ENCODE measurements around the gene CD302. TPM values are rescaled to one million over a fixed set of nuclear protein-coding genes. Genes with fewer than 3 reads are reported as not detected.

Gene CD302
- total and polyA plus RNA-seq, 2 of the 8 experiments (the other 6 are each of a cell fraction or from before 2014, with no cell fraction given), result 0.76 to 0.79 TPM

- Histone ChIP-seq H4K20me1 (replicated peaks in 1 of 2; ENCODE audit: control insufficient read depth in 1 of 2, insufficient read depth in 2 of 2, low read length in 2 of 2) (no peaks in the 10 kb centered on the region), H3K9me3 (ENCODE audit: insufficient read depth in 2 of 2, low read depth in 1 of 2, low read length in 1 of 2) (no peaks in the 10 kb centered on the region), H3K4me1 (replicated peaks in 1 of 4; ENCODE audit: control insufficient read depth in 3 of 4, insufficient read depth in 4 of 4, low read length in 3 of 4) (no peaks in the 10 kb centered on the region), H4K5ac (ENCODE audit: insufficient read length, low read depth, low read length) (no peak overlapping the region), H3K23me2 (ENCODE audit: low read depth, low read length) (no peaks in the 10 kb centered on the region), H3K4me2 (ENCODE audit: insufficient read depth in 1 of 2, low read depth in 2 of 2, low read length in 2 of 2) (no peak overlapping the region), H3K14ac (ENCODE audit: insufficient read length) (no peak overlapping the region), H4K8ac (ENCODE audit: extremely low read depth, insufficient read depth, low read length) (no peak overlapping the region), H3K56ac (replicated peaks; ENCODE audit: insufficient read length, low read depth, low read length) (no peak overlapping the region), H3K9ac (replicated peaks in 1 of 4; ENCODE audit: extremely low read depth in 1 of 4, low read depth in 3 of 4, low read length in 3 of 4) (no peak overlapping the region), H3K23ac (ENCODE audit: insufficient read length) (no peak overlapping the region), H2AK5ac (ENCODE audit: low read depth, low read length) (no peak overlapping the region), H2AFZ (ENCODE audit: low read length) (no peak overlapping the region), H3K4ac (replicated peaks; ENCODE audit: insufficient read length, low read depth, low read length) (no peak overlapping the region), H3K79me1 (ENCODE audit: low read depth, low read length) (no peaks in the 10 kb centered on the region), H3K36me3 (ENCODE audit: control insufficient read depth in 2 of 4, insufficient read depth in 4 of 4, low read length in 3 of 4) (no peaks in the 10 kb centered on the region; a peak in 1 of 8 replicates), H2BK20ac (ENCODE audit: low read length) (no peak overlapping the region), H4K91ac (replicated peaks; ENCODE audit: insufficient read length, low read length) (no peak overlapping the region), H3K18ac (ENCODE audit: extremely low read depth, low read length) (no peak overlapping the region), H3K27me3 (replicated peaks in 1 of 4; ENCODE audit: control insufficient read depth in 3 of 4, extremely low read depth in 1 of 4, insufficient read depth in 3 of 4, low read length in 3 of 4) (peaks cover 0 to 1% (median 0%) of the 10 kb centered on the region in 4 experiments; a peak in 1 of 7 replicates), H3K27ac (ENCODE audit: low read depth, low read length) (no peak overlapping the region), H3K79me2 (ENCODE audit: control insufficient read depth in 1 of 2, insufficient read depth in 2 of 2, low read length in 2 of 2) (no peaks in the 10 kb centered on the region), H2BK5ac (ENCODE audit: low read depth, low read length) (no peak overlapping the region), H3K4me3 (ENCODE audit: extremely low read depth in 1 of 4, insufficient read depth in 2 of 4, low read depth in 3 of 4, low read length in 4 of 4) (no peak overlapping the region), H2BK12ac (ENCODE audit: low read depth, low read length) (no peak overlapping the region), H2BK120ac (replicated peaks; ENCODE audit: low read depth, low read length) (no peak overlapping the region), H2BK15ac (ENCODE audit: low read length) (no peak overlapping the region)
- DNase-seq (ENCODE audit: low read depth in 1 of 2, low spot score in 2 of 2) (no peak), FAIRE-seq (no peak)
- CTCF ChIA-PET (ENCODE audit: partially characterized antibody), result no interaction called here
- 90% methylated on average over 3 of the region's 3 CpGs; no CpG with 5 or more reads in 1 of the 2 experiments for WGBS, 2 experiments (ENCODE audit: extremely low coverage in 1 of 2, insufficient coverage in 1 of 2, insufficient read length in 1 of 2, insufficient replicate concordance in 2 of 2, low coverage in 1 of 2, low lambda C conversion rate in 2 of 2, missing lambda C conversion rate in 1 of 2)
- POLR2A ChIA-PET (ENCODE audit: partially characterized antibody), result interaction anchor here (0.9 kb wide), 1 partner anchor 20 kb away, joined by 3 read pairs; no protein-coding TSS in a partner anchor
- TF ChIP-seq POLR2A (IDR thresholded peaks at IDR 0.05; ENCODE audit: control extremely low read depth in 1 of 2, low read depth in 2 of 2, low read length in 2 of 2), result no peak
Observed at GRCh38 chr2:159776321-159776720, 21.7 kb downstream of the CD302 start.
